DOHH2 (cell line): ENCODE measurements around the gene COL26A1.

Experiments
- H3F3A ChIP-seq: fragments of 200-600 bp; sonication (generic), shearing (Covaris generic); 2 replicates; pipeline ENCODE4 v1.6.0; 2016; ENCODE audit warnings: antibody characterized with exemption, mild to moderate bottlenecking; ENCODE audit not compliant: control insufficient read depth, insufficient read depth
- H3K27ac ChIP-seq: fragments of 200-600 bp; sonication (generic); 2 replicates; pipeline ENCODE4 v1.5.1; 2014; ENCODE audit warnings: low read depth, mild to moderate bottlenecking, low read length, moderate library complexity
- H3K27me3 ChIP-seq: fragments of 200-600 bp; sonication (generic); 2 replicates; pipeline ENCODE4 v1.6.1; 2014; ENCODE audit warnings: mild to moderate bottlenecking, low read length, mixed read lengths; ENCODE audit not compliant: control insufficient read depth
- H3K36me3 ChIP-seq: fragments of 200-600 bp; sonication (generic); 2 replicates; pipeline ENCODE4 v1.6.1; 2014; ENCODE audit warnings: mild to moderate bottlenecking, low read length, moderate library complexity, mixed read lengths; ENCODE audit not compliant: control insufficient read depth
- H3K4me1 ChIP-seq: fragments of 200-600 bp; sonication (generic); 2 replicates; pipeline ENCODE4 v1.6.1; 2014; ENCODE audit warnings: mild to moderate bottlenecking, low read length, mixed read lengths; ENCODE audit not compliant: control insufficient read depth
- H3K4me2 ChIP-seq: fragments of 200-600 bp; sonication (generic); 2 replicates; pipeline ENCODE4 v1.6.0; 2014; ENCODE audit warnings: mild to moderate bottlenecking, low read length, moderate library complexity
- H3K4me3 ChIP-seq: fragments of 200-600 bp; sonication (generic); 2 replicates; pipeline ENCODE4 v1.5.1; 2014; ENCODE audit warnings: mild to moderate bottlenecking, low read length, mixed read lengths
- H3K79me2 ChIP-seq: fragments of 200-600 bp; sonication (generic); 2 replicates; pipeline ENCODE4 v1.6.1; 2014; ENCODE audit warnings: mild to moderate bottlenecking, low read length, mixed read lengths; ENCODE audit not compliant: control insufficient read depth
- H3K9me2 ChIP-seq: fragments of 200-600 bp; sonication (generic); replicated peaks from 2 replicates; pipeline ENCODE4 v1.6.1; 2014; ENCODE audit warnings: mild to moderate bottlenecking, low read length, mixed read lengths; ENCODE audit not compliant: control insufficient read depth
- H3K9me3 ChIP-seq: fragments of 200-600 bp; sonication (generic); 2 replicates; pipeline ENCODE4 v1.6.1; 2014; ENCODE audit warnings: antibody characterized with exemption, low read length, mixed read lengths; ENCODE audit not compliant: control insufficient read depth, insufficient read depth
- H4K20me1 ChIP-seq: fragments of 200-600 bp; sonication (generic); 2 replicates; pipeline ENCODE4 v1.6.0; 2014; ENCODE audit warnings: low read depth, mild to moderate bottlenecking, antibody characterized with exemption, low read length, moderate library complexity; ENCODE audit not compliant: control insufficient read depth, insufficient read depth
- CTCF ChIP-seq: fragments of 200-600 bp; sonication (generic); IDR thresholded peaks from one replicate; pipeline ENCODE4 v1.5.1; 2014; ENCODE audit warnings: antibody characterized with exemption, mild to moderate bottlenecking, low read depth, low read length; ENCODE audit not compliant: poor library complexity, severe bottlenecking
- EZH2phosphoT487 ChIP-seq: fragments of 200-600 bp; sonication (generic); IDR thresholded peaks from 2 replicates; pipeline ENCODE4 v1.6.1; 2017; ENCODE audit warnings: borderline replicate concordance, mild to moderate bottlenecking, antibody characterized with exemption, low read length, moderate library complexity, mixed read lengths

Gene COL26A1

GRCh38 chr7:101442426-101443070 lies 79.9 kb downstream of the COL26A1 start:
- H4K20me1 ChIP-seq: no peaks in the 10 kb centered on the region
- H3K4me1 ChIP-seq: no peaks in the 10 kb centered on the region
- no peak overlapping the region for H3K4me3 ChIP-seq
- no peaks in the 10 kb centered on the region for H3K9me2 ChIP-seq
- no peak overlapping the region for H3K27ac ChIP-seq
- H3K4me2 ChIP-seq: no peak overlapping the region
- no peaks in the 10 kb centered on the region for H3K36me3 ChIP-seq
- peaks cover 2% of the 10 kb centered on the region; the same call in 1 of the 2 replicates for H3K27me3 ChIP-seq
- no peak for TF ChIP-seq CTCF
- no peak for TF ChIP-seq EZH2phosphoT487
- H3K79me2 ChIP-seq: no peaks in the 10 kb centered on the region
- H3K9me3 ChIP-seq: no peaks in the 10 kb centered on the region
- H3F3A ChIP-seq: no peaks in the 10 kb centered on the region

DNA sequence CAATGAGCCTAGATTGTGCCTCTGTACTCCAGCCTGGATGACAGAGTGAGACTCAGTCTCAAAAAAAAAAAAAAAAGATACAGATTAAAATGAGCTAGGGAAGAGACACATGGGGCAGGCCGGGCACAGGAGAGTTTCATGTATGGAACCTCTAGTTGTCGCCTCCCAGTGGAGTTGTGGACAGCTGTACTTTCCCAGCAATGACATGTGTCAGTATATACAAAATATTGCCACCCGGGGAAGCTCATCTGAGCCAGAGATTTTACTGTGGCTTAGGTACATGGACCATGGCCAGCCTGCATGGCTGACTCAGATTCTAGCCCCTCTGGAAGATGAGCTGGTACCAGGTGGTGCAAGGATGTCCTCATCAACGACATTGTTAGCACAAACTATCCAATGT lies 87.4 kb downstream of the COL26A1 start:
- no peak overlapping the region for H3K4me3 ChIP-seq
- H3K79me2 ChIP-seq: no peaks in the 10 kb centered on the region
- H3K4me2 ChIP-seq: no peak overlapping the region
- TF ChIP-seq CTCF: no peak
- no peak for TF ChIP-seq EZH2phosphoT487
- peaks cover 6% of the 10 kb centered on the region; the same call in 1 of the 2 replicates for H3K27me3 ChIP-seq
- H3K27ac ChIP-seq: no peak overlapping the region
- no peaks in the 10 kb centered on the region for H4K20me1 ChIP-seq
- H3K36me3 ChIP-seq: no peaks in the 10 kb centered on the region
- no peaks in the 10 kb centered on the region for H3K9me2 ChIP-seq
- no peaks in the 10 kb centered on the region for H3K9me3 ChIP-seq
- H3F3A ChIP-seq: no peaks in the 10 kb centered on the region
- no peaks in the 10 kb centered on the region for H3K4me1 ChIP-seq

GRCh38 chr7:101453617-101454016 lies 90.9 kb downstream of the COL26A1 start:
- H3K27ac ChIP-seq: no peak overlapping the region
- H3K4me3 ChIP-seq: no peak overlapping the region
- no peaks in the 10 kb centered on the region for H3K4me1 ChIP-seq
- no peak overlapping the region for H3K4me2 ChIP-seq
- no peak for TF ChIP-seq EZH2phosphoT487
- TF ChIP-seq CTCF: no peak
- no peaks in the 10 kb centered on the region for H3K79me2 ChIP-seq
- H3K36me3 ChIP-seq: no peaks in the 10 kb centered on the region
- no peaks in the 10 kb centered on the region for H3K9me3 ChIP-seq
- no peaks in the 10 kb centered on the region for H3K9me2 ChIP-seq
- no peaks in the 10 kb centered on the region for H3F3A ChIP-seq
- no peaks in the 10 kb centered on the region for H4K20me1 ChIP-seq
- peaks cover 6% of the 10 kb centered on the region; the same call in 1 of the 2 replicates for H3K27me3 ChIP-seq
